Thoracic aorta (tissue), 2 donors: Measurements from ENCODE around the gene MDP1. TPM values are rescaled to one million over a fixed set of nuclear protein-coding genes. Genes with fewer than 3 reads are reported as not detected.
"Not testable (repeated sequence)": the region's sequence is repeated elsewhere in the genome, so short reads cannot be mapped to it uniquely, and the experiment has no call there.

Experiments
- ATAC-seq: fragments of 150-250 bp; one replicate; pipeline ENCODE4 v1.8.0; 2017; ENCODE audit warnings: low read depth; ENCODE audit not compliant: insufficient number of reproducible peaks, low FRiP score
- DNase-seq: peaks from one replicate; pipeline ENCODE4 v3.0.0-alpha.2; 2020; ENCODE audit warnings: low spot score
- H3K27ac ChIP-seq, 2 donors: fragments of 200-600 bp; sonication (generic); 1 replicate in 1 of 2; 2 replicates in 1 of 2; pipeline ENCODE4 v1.5.1; 2016; ENCODE audit warnings: mild to moderate bottlenecking in 2 of 2, moderate library complexity in 2 of 2
- H3K27me3 ChIP-seq: fragments of 200-600 bp; sonication (generic); replicated peaks from 2 replicates; pipeline ENCODE4 v1.6.0; 2016; ENCODE audit warnings: mild to moderate bottlenecking; ENCODE audit not compliant: insufficient read depth
- H3K36me3 ChIP-seq: fragments of 200-600 bp; sonication (generic); one replicate; pipeline ENCODE4 v1.5.1; 2016
- H3K4me1 ChIP-seq, 2 donors: fragments of 200-600 bp; sonication (generic); 1 replicate in 1 of 2; 2 replicates in 1 of 2; pipeline versions ENCODE4 v1.5.1 to v1.6.0; 2016; ENCODE audit warnings: low read depth in 2 of 2, mild to moderate bottlenecking in 1 of 2; ENCODE audit not compliant: control insufficient read depth in 1 of 2
- H3K4me3 ChIP-seq: fragments of 200-600 bp; sonication (generic); 2 replicates; pipeline ENCODE4 v1.5.1; 2016; ENCODE audit warnings: mild to moderate bottlenecking
- H3K9me3 ChIP-seq: fragments of 200-600 bp; sonication (generic); 2 replicates; pipeline ENCODE4 v1.5.1; 2016
- CTCF ChIP-seq: fragments of 200-600 bp; sonication (generic); IDR thresholded peaks from one replicate; pipeline ENCODE4 v1.5.1; 2019; ENCODE audit warnings: antibody characterized with exemption
- total RNA-seq, 2 donors: library from RNA; depleted of rRNA; stranded (reverse); fragments of >200 nt; gene quantifications; one replicate each; pipeline versions ENCODE4 v1.1.0 to v1.2.3, GENCODE V29; 2016

MDP1 gene
- total RNA-seq, 2 donors from 2014 or later: 15.7 to 24.0 TPM

GRCh38 chr14:24226473-24226872 lies 10.6 kb upstream of the MDP1 start:
- Histone ChIP-seq H3K27me3 (no peaks in the 10 kb centered on the region), H3K27ac (no peak overlapping the region), H3K36me3 (no peaks in the 10 kb centered on the region), H3K4me3 (no peak overlapping the region), H3K9me3 (no peaks in the 10 kb centered on the region), H3K4me1 (peaks cover 3 to 13% of the 10 kb centered on the region in 2 donors)
- ATAC-seq: no peak
- no peak for TF ChIP-seq CTCF
- no peak for DNase-seq

DNA sequence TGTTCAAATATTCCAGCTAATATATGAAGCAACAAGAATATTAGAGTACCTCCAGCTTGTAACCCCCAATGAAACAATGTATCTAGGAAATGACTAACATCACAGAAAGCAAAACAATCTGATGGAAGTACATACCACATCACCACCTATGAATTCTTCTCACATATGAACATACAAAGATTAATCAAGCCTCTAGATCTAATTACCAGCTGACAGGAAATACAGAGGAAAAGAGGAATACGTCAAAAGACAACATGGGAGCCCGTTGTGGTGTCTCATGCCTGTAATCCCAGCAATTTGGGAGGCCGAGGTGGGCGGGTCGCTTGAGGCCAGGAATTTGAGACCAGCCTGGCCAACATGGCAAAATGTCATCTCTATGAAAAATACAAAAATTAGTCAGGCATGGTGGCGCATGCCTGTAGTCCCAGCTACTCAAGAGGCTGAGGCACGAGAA lies 8.8 kb upstream of the MDP1 start:
- peaks cover 0 to 3% of the 10 kb centered on the region in 2 donors for H3K4me1 ChIP-seq
- no peaks in the 10 kb centered on the region for H3K27me3 ChIP-seq
- DNase-seq: no peak
- H3K4me3 ChIP-seq: no peak overlapping the region
- no peaks in the 10 kb centered on the region for H3K9me3 ChIP-seq
- ATAC-seq: no peak
- H3K27ac ChIP-seq: no peak overlapping the region
- no peak for TF ChIP-seq CTCF
- no peaks in the 10 kb centered on the region for H3K36me3 ChIP-seq

DNA sequence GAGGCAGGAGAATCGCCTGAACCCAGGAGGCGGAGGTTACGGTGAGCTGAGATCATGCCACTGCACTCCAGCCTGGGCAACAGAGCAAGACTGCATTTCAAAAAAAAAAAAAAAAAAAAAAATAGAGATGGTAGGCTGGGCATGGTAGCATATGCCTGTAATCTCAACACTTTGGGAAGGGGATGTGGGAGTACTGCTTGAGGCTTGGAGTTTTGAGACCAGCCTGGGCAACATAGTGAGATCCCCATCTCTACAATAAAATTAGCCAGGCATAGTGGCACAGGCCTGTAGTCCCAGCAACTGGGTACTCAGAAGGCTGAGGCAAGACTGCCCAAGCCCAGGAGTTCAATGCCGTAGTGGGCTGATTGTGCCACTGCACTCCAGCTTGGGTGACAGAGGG lies 7.1 kb upstream of the MDP1 start:
- ATAC-seq, DNase-seq: not testable (repeated sequence)

DNA sequence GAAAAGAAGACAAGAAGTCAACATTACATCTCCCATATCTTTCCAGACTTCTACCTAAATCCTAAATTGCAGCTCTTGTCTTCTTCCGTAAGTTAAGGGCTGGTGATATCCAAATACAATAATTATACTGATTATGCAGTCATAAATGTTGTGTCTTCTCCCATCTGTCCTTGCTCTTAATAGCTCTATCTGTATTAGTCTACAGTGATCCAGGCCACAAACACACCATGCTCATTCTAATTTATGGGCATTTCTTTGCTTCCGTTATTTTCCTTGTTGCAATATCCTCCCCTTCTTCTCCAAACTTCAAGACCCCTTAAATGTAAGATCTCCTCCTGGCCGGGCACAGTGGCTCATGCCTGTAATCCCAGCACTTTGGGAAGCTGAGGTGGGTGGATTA lies 3.7 kb upstream of the MDP1 start:
- Histone ChIP-seq H3K36me3 (peaks cover 8% of the 10 kb centered on the region), H3K27me3 (no peaks in the 10 kb centered on the region), H3K9me3 (no peaks in the 10 kb centered on the region), H3K27ac (no peak overlapping the region), H3K4me3 (no peak overlapping the region), H3K4me1 (peaks cover 5 to 14% of the 10 kb centered on the region in 2 donors)
- DNase-seq: no peak
- ATAC-seq: no peak
- no peak for TF ChIP-seq CTCF

More for the DNA sequence above, 7.1 kb upstream of the MDP1 start:
- H3K4me1 ChIP-seq, H3K36me3 ChIP-seq, H3K27ac ChIP-seq, H3K4me3 ChIP-seq, H3K27me3 ChIP-seq, H3K9me3 ChIP-seq: not testable (repeated sequence)

GRCh38 chr14:24219080-24219479 lies 3.2 kb upstream of the MDP1 start:
- Histone ChIP-seq H3K4me1 (peaks cover 10 to 19% of the 10 kb centered on the region in 2 donors), H3K27me3 (no peaks in the 10 kb centered on the region)
- no peak for DNase-seq

GRCh38 chr14:24216876-24217275 lies 1.0 kb upstream of the MDP1 start:
- not testable (repeated sequence) for H3K9me3 ChIP-seq, H3K4me3 ChIP-seq, H3K27me3 ChIP-seq, H3K36me3 ChIP-seq, H3K27ac ChIP-seq, DNase-seq, ATAC-seq
- H3K4me1 ChIP-seq: peaks cover 19 to 32% of the 10 kb centered on the region in 2 donors

More at GRCh38 chr14:24219080-24219479, 3.2 kb upstream of the MDP1 start:
- Histone ChIP-seq H3K9me3 (no peaks in the 10 kb centered on the region), H3K27ac (no peak overlapping the region), H3K4me3 (no peak overlapping the region), H3K36me3 (peaks cover 8% of the 10 kb centered on the region)
- TF ChIP-seq CTCF: no peak
- no peak for ATAC-seq
